Measurements from ENCODE around the gene GCG. TPM values are rescaled to one million over a fixed set of nuclear protein-coding genes. Genes with fewer than 3 reads are reported as not detected.

Gene GCG
- total RNA-seq, 1 donor = not detected

DNA sequence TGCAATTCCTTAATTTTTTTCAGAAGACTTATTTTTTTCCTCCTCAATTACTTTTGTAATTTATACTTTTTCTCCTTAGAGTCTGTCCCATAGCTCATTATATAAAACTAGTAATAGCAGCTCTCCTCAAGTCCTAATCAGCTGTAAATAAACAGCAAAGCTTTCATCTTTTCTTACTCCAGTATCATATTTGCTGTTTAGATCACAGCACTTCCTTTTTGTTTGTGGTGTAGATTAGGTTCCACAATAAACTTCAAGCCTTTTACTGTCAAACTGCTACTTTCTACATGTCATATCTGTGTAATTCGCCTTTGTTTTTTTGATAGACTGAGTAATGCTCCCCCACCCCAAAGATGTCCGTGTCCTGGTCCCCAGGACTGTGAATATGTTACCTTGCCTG is 25.5 kb downstream of the GCG start:
- TF ChIP-seq CTCF (IDR thresholded peaks at IDR 0.05; ENCODE audit: extremely low read depth, low read depth, low read length) = no peak
- no peak overlapping the region for H2AFZ ChIP-seq (ENCODE audit: low read length)
- no peaks in the 10 kb centered on the region for H4K20me1 ChIP-seq (ENCODE audit: insufficient read depth, low read length)
- H3K27me3 ChIP-seq (ENCODE audit: insufficient read depth, low read length) = peaks cover 13% of the 10 kb centered on the region
- no peaks in the 10 kb centered on the region for H3K9me3 ChIP-seq (ENCODE audit: low read depth, low read length)
- peaks cover 3% of the 10 kb centered on the region for H3K4me1 ChIP-seq (ENCODE audit: insufficient read depth, low read length)
- DNase-seq (ENCODE audit: insufficient read length, low spot score, missing footprints) = no peak
- no peaks in the 10 kb centered on the region for H3K36me3 ChIP-seq (ENCODE audit: insufficient read depth, low read length)
- no peak overlapping the region for H3K4me3 ChIP-seq (ENCODE audit: insufficient read depth, low read length)
- H3K27ac ChIP-seq (ENCODE audit: low read depth, low read length) = no peak overlapping the region
- no peak overlapping the region for H3K4me2 ChIP-seq (ENCODE audit: insufficient read depth, low read length)
- H3K79me2 ChIP-seq (ENCODE audit: insufficient read depth, low read length) = no peaks in the 10 kb centered on the region

GRCh38 chr2:162126111-162126519 is 25.9 kb downstream of the GCG start:
- no peak for TF ChIP-seq CTCF (IDR thresholded peaks at IDR 0.05; ENCODE audit: extremely low read depth, low read depth, low read length)
- peaks cover 13% of the 10 kb centered on the region for H3K27me3 ChIP-seq (ENCODE audit: insufficient read depth, low read length)
- H3K36me3 ChIP-seq (ENCODE audit: insufficient read depth, low read length) = no peaks in the 10 kb centered on the region
- H3K27ac ChIP-seq (ENCODE audit: low read depth, low read length) = no peak overlapping the region
- H3K4me1 ChIP-seq (ENCODE audit: insufficient read depth, low read length) = peaks cover 3% of the 10 kb centered on the region
- H3K4me3 ChIP-seq (ENCODE audit: insufficient read depth, low read length) = no peak overlapping the region
- H3K9me3 ChIP-seq (ENCODE audit: low read depth, low read length) = no peaks in the 10 kb centered on the region
- H4K20me1 ChIP-seq (ENCODE audit: insufficient read depth, low read length) = no peaks in the 10 kb centered on the region
- no peak overlapping the region for H2AFZ ChIP-seq (ENCODE audit: low read length)
- H3K4me2 ChIP-seq (ENCODE audit: insufficient read depth, low read length) = no peak overlapping the region
- no peaks in the 10 kb centered on the region for H3K79me2 ChIP-seq (ENCODE audit: insufficient read depth, low read length)
- DNase-seq (ENCODE audit: insufficient read length, low spot score, missing footprints) = no peak

GRCh38 chr2:162125138-162125537 is 26.9 kb downstream of the GCG start:
- Histone ChIP-seq H3K27ac (ENCODE audit: low read depth, low read length) (no peak overlapping the region), H3K79me2 (ENCODE audit: insufficient read depth, low read length) (no peaks in the 10 kb centered on the region), H3K36me3 (ENCODE audit: insufficient read depth, low read length) (no peaks in the 10 kb centered on the region), H4K20me1 (ENCODE audit: insufficient read depth, low read length) (no peaks in the 10 kb centered on the region), H2AFZ (ENCODE audit: low read length) (peak overlapping the region; percentile 7), H3K4me3 (ENCODE audit: insufficient read depth, low read length) (no peak overlapping the region), H3K4me2 (ENCODE audit: insufficient read depth, low read length) (no peak overlapping the region), H3K4me1 (ENCODE audit: insufficient read depth, low read length) (peaks cover 3% of the 10 kb centered on the region), H3K27me3 (ENCODE audit: insufficient read depth, low read length) (peaks cover 13% of the 10 kb centered on the region), H3K9me3 (ENCODE audit: low read depth, low read length) (no peaks in the 10 kb centered on the region)
- DNase-seq (ENCODE audit: insufficient read length, low spot score, missing footprints) = no peak
- TF ChIP-seq CTCF (IDR thresholded peaks at IDR 0.05; ENCODE audit: extremely low read depth, low read depth, low read length) = no peak

DNA sequence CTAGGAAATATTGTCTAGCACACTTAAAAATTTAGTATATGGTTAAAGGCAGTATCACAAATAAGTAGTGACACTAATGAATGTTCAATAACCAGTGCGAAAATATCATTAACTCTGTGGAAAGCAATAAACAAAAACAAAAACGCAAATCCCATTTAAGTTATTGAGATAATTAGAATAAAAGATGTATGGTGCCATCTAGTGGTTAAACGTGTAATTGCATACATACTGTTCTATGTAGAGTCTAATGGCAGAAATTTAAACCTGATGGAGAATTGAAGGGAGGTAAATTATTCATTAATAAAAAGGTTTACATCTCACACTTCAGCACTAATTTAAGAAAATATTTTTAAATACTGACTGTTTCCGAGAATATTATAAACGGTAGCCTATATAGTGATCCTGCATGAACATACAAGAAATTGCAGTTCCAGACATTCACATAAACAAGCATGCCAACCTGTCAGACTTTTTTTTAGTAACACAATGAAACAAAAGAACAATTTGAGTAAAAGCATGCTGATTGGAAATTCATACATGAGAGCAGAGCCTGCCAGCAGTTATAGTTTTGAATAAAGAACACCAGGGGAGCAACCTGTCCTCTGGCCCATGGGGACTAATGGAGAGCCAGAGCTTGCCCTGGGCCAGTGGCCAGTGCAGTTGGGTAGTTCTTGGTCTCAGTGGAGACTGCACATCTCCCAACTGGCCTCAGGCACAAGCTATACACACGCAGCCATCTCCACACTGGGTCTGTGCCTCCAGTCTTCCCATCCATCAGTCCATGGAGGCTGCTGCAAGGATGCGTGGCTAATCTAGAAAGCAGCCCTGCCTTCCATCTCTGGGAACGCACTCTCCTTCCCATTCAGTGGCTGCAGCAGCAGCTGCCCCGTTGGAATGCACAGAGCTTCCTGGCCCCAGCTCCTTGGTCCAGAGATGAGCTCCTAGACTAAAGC is 28.0 kb downstream of the GCG start:
- TF ChIP-seq CTCF (IDR thresholded peaks at IDR 0.05; ENCODE audit: extremely low read depth, low read depth, low read length) = peak; percentile 72
- H3K27ac ChIP-seq (ENCODE audit: low read depth, low read length) = no peak overlapping the region
- H3K79me2 ChIP-seq (ENCODE audit: insufficient read depth, low read length) = no peaks in the 10 kb centered on the region
- no peak overlapping the region for H3K4me3 ChIP-seq (ENCODE audit: insufficient read depth, low read length)
- H2AFZ ChIP-seq (ENCODE audit: low read length) = no peak overlapping the region
- DNase-seq (ENCODE audit: insufficient read length, low spot score, missing footprints) = no peak
- no peaks in the 10 kb centered on the region for H3K9me3 ChIP-seq (ENCODE audit: low read depth, low read length)
- H3K27me3 ChIP-seq (ENCODE audit: insufficient read depth, low read length) = peaks cover 10% of the 10 kb centered on the region
- peaks cover 4% of the 10 kb centered on the region for H3K4me1 ChIP-seq (ENCODE audit: insufficient read depth, low read length)
- H4K20me1 ChIP-seq (ENCODE audit: insufficient read depth, low read length) = no peaks in the 10 kb centered on the region
- H3K36me3 ChIP-seq (ENCODE audit: insufficient read depth, low read length) = no peaks in the 10 kb centered on the region
- no peak overlapping the region for H3K4me2 ChIP-seq (ENCODE audit: insufficient read depth, low read length)

Measured in osteoblast (primary cell).